ENCODE data around the gene ABCF1. TPM values are rescaled to one million over a fixed set of nuclear protein-coding genes. Genes with fewer than 3 reads are reported as not detected.

ABCF1 gene
- total and polyA plus RNA-seq, 9 of the 15 experiments (the other 6 are each of a cell fraction or from before 2014, with no cell fraction given), result 41.6 to 193 (median 102) TPM

DNA sequence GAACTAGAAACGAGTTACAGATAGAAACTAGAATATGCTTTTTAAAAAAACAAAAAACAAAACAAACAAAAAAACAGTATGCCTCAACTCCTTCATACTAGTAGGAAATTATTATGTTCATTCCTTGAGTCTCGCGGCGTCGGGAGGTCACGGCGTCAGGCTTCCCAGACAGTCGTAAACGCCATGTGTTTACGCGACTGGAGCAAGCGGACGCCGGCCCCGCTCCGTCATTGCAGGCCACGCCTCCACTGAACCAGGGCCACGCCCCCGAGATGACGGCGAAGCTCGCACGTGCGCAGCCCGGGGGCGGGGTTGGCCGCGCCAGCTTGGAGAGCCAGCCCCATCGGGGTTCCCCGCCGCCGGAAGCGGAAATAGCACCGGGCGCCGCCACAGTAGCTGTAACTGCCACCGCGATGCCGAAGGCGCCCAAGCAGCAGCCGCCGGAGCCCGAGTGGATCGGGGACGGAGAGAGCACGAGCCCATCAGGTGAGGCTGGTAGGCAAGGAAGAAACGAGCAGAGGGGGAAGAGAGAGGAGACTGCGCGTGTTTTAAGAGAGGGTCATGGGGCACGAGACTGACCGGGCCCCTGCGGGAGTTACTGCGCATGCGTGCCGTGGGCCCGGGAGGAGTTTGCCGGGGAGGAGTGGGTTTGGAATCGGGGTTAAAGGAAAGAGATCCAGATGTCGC lies at the start of gene ABCF1 (continued):
- TF ChIP-seq ATF6 (CRISPR knock-in tag; IDR thresholded peaks at IDR 0.05), result peak; percentile 96
- no peak for TF ChIP-seq MCM2 (IDR thresholded peaks at IDR 0.05; ENCODE audit: low read depth)
- peak; percentile 70 for TF ChIP-seq SAP30 (IDR thresholded peaks at IDR 0.05; ENCODE audit: borderline replicate concordance, insufficient read depth, low read depth, low read length, poor library complexity, severe bottlenecking)
- 0 out of 2 replicates have a peak, but pooled peaks have one; percentile 64 for TF ChIP-seq ZNF586 (CRISPR knock-in tag; conservative IDR thresholded peaks at IDR 0.05)
- no peak for TF ChIP-seq SRSF9 (IDR thresholded peaks at IDR 0.05; ENCODE audit: borderline replicate concordance, low read depth, low read length)
- TF ChIP-seq, protein P1, sequence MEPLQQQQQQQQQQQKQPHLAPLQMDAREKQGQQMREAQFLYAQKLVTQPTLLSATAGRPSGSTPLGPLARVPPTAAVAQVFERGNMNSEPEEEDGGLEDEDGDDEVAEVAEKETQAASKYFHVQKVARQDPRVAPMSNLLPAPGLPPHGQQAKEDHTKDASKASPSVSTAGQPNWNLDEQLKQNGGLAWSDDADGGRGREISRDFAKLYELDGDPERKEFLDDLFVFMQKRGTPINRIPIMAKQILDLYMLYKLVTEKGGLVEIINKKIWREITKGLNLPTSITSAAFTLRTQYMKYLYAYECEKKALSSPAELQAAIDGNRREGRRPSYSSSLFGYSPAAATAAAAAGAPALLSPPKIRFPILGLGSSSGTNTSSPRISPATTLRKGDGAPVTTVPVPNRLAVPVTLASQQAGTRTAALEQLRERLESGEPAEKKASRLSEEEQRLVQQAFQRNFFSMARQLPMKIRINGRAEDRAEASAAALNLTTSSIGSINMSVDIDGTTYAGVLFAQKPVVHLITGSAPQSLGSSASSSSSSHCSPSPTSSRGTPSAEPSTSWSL (CRISPR knock-in tag; IDR thresholded peaks at IDR 0.05; ENCODE audit: borderline replicate concordance), result peak; percentile 93; the same call in 1 of the 2 replicates
- no peak for TF ChIP-seq PYGO2 (tag; IDR thresholded peaks at IDR 0.05)
- peak in 1 of 2 experiments; percentile 62; a peak in 1 of 4 replicates for TF ChIP-seq TBL1XR1 (IDR thresholded peaks at IDR 0.05; ENCODE audit: low read length in 2 of 2)
- TF ChIP-seq ZNF830 (CRISPR knock-in tag; IDR thresholded peaks at IDR 0.05), result no peak
- peak; percentile 94 for TF ChIP-seq LEF1 (IDR thresholded peaks at IDR 0.05)
- no peak for TF ChIP-seq RBM14 (IDR thresholded peaks at IDR 0.05; ENCODE audit: borderline replicate concordance, insufficient read depth, low read depth, low read length)
- TF ChIP-seq SMAD1 (IDR thresholded peaks at IDR 0.05; ENCODE audit: low read depth, low read length, partially characterized antibody), result peak; percentile 87
- TF ChIP-seq, protein P2, sequence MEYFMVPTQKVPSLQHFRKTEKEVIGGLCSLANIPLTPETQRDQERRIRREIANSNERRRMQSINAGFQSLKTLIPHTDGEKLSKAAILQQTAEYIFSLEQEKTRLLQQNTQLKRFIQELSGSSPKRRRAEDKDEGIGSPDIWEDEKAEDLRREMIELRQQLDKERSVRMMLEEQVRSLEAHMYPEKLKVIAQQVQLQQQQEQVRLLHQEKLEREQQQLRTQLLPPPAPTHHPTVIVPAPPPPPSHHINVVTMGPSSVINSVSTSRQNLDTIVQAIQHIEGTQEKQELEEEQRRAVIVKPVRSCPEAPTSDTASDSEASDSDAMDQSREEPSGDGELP (CRISPR knock-in tag; IDR thresholded peaks at IDR 0.05; ENCODE audit: borderline replicate concordance), result peak; percentile 96
- TF ChIP-seq E2F4 (CRISPR knock-in tag; IDR thresholded peaks at IDR 0.05; ENCODE audit: low read depth), result no peak
- 0 out of 2 replicates have a peak, but pooled peaks have one; percentile 31 for TF ChIP-seq NR3C1 (CRISPR knock-in tag; IDR thresholded peaks at IDR 0.05)
- TF ChIP-seq, protein P3, sequence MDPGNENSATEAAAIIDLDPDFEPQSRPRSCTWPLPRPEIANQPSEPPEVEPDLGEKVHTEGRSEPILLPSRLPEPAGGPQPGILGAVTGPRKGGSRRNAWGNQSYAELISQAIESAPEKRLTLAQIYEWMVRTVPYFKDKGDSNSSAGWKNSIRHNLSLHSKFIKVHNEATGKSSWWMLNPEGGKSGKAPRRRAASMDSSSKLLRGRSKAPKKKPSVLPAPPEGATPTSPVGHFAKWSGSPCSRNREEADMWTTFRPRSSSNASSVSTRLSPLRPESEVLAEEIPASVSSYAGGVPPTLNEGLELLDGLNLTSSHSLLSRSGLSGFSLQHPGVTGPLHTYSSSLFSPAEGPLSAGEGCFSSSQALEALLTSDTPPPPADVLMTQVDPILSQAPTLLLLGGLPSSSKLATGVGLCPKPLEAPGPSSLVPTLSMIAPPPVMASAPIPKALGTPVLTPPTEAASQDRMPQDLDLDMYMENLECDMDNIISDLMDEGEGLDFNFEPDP (CRISPR knock-in tag; IDR thresholded peaks at IDR 0.05), result 0 out of 2 replicates have a peak, but pooled peaks have one; percentile 73
- peak; percentile 76; the same call in 1 of the 2 replicates for TF ChIP-seq ESRRA (IDR thresholded peaks at IDR 0.05; ENCODE audit: borderline replicate concordance, low read depth)
- TF ChIP-seq CHD4 (IDR thresholded peaks at IDR 0.05; ENCODE audit: insufficient read depth, insufficient replicate concordance, low read depth, low read length, poor library complexity, severe bottlenecking), result no peak
- no peak for TF ChIP-seq ILK (tag; IDR thresholded peaks at IDR 0.05; ENCODE audit: borderline replicate concordance, low read depth)

All from K562 (cell line).